ENCODE results near the gene DAND5. TPM values are rescaled to one million over a fixed set of nuclear protein-coding genes. Genes with fewer than 3 reads are reported as not detected.

Gene DAND5
- total RNA-seq, 1 experiment from 2014 or later, result 0.17 TPM

- DNase-seq (ENCODE audit: low spot score), result no peak
- Histone ChIP-seq H3K36me3 (ENCODE audit: insufficient read depth, low read length, poor library complexity, severe bottlenecking) (peaks cover 83% of the 10 kb centered on the region), H3K27me3 (replicated peaks; ENCODE audit: insufficient read depth, low read depth, low read length, poor library complexity) (no peaks in the 10 kb centered on the region), H3K4me3 (ENCODE audit: low read depth, low read length, poor library complexity, severe bottlenecking) (no peak overlapping the region), H3K4me1 (ENCODE audit: insufficient read depth, low read length, poor library complexity, severe bottlenecking) (peaks cover 33% of the 10 kb centered on the region), H3K27ac (ENCODE audit: low read depth, low read length, poor library complexity, severe bottlenecking) (peak overlapping the region; percentile 97), H3K9me3 (ENCODE audit: low read depth, low read length, poor library complexity, severe bottlenecking) (no peaks in the 10 kb centered on the region)
- ChIA-PET CTCF (no interaction called here), POLR2A (ENCODE audit: low non-redundant PET) (interaction anchor here (0.6 to 0.7 kb wide), 2 partner anchors 242 to 828 kb away, joined by 14 read pairs; no protein-coding TSS in a partner anchor)
- no TSS peak for BruUV-seq (replicated peaks)
- TF ChIP-seq CTCF (conservative IDR thresholded peaks at IDR 0.05; ENCODE audit: low read depth, low read length) (no peak), EZH2 (IDR thresholded peaks at IDR 0.05; ENCODE audit: borderline replicate concordance, low read depth, low read length, poor library complexity, severe bottlenecking) (no peak)
- intact Hi-C loops (cut with micrococcal nuclease; ENCODE audit: unreplicated experiment), result no loop called here
These were observed 25.2 kb upstream of the DAND5 start for GRCh38 chr19:12944104-12944674.

GRCh38 chr19:12945479-12946091, 23.8 kb upstream of the DAND5 start, which contains the start of gene RAD23A:
Gene RAD23A (plus strand): TSS chr19:12945862. CDS start chr19:12945949, 87 bp downstream.
- Histone ChIP-seq H3K27me3 (replicated peaks; ENCODE audit: insufficient read depth, low read depth, low read length, poor library complexity) (no peaks in the 10 kb centered on the region), H3K27ac (ENCODE audit: low read depth, low read length, poor library complexity, severe bottlenecking) (peak within 1 kb of the TSS; percentile 97), H3K4me1 (ENCODE audit: insufficient read depth, low read length, poor library complexity, severe bottlenecking) (peaks cover 21% of the 10 kb centered on the region), H3K4me3 (ENCODE audit: low read depth, low read length, poor library complexity, severe bottlenecking) (peak within 1 kb of the TSS; percentile 98), H3K36me3 (ENCODE audit: insufficient read depth, low read length, poor library complexity, severe bottlenecking) (peaks cover 83% of the 10 kb centered on the region), H3K9me3 (ENCODE audit: low read depth, low read length, poor library complexity, severe bottlenecking) (no peaks in the 10 kb centered on the region)
- peak; percentile 99 for DNase-seq (ENCODE audit: low spot score)
- ChIA-PET CTCF (interaction anchor here (1.0 kb wide), 1 partner anchor 20 kb away, joined by 3 read pairs; no protein-coding TSS in a partner anchor), POLR2A (ENCODE audit: low non-redundant PET) (no interaction called here)
- BruUV-seq (replicated peaks), result no TSS peak
- intact Hi-C loops (cut with micrococcal nuclease; ENCODE audit: unreplicated experiment), result no loop called here
- TF ChIP-seq CTCF (conservative IDR thresholded peaks at IDR 0.05; ENCODE audit: low read depth, low read length), result no peak
- TF ChIP-seq EZH2 (IDR thresholded peaks at IDR 0.05; ENCODE audit: borderline replicate concordance, low read depth, low read length, poor library complexity, severe bottlenecking), result no peak

- peak overlapping the region; percentile 97 for H3K27ac ChIP-seq (ENCODE audit: low read depth, low read length, poor library complexity, severe bottlenecking)
- H3K36me3 ChIP-seq (ENCODE audit: insufficient read depth, low read length, poor library complexity, severe bottlenecking), result peaks cover 83% of the 10 kb centered on the region
- ChIA-PET POLR2A (ENCODE audit: low non-redundant PET) (interaction anchor here (0.6 kb wide), 1 partner anchor 71 kb away, joined by 3 read pairs; no protein-coding TSS in a partner anchor), CTCF (interaction anchor here (1.0 kb wide), 1 partner anchor 19 kb away, joined by 3 read pairs; no protein-coding TSS in a partner anchor)
- H3K4me1 ChIP-seq (ENCODE audit: insufficient read depth, low read length, poor library complexity, severe bottlenecking), result peaks cover 15% of the 10 kb centered on the region
- H3K9me3 ChIP-seq (ENCODE audit: low read depth, low read length, poor library complexity, severe bottlenecking), result no peaks in the 10 kb centered on the region
- BruUV-seq (replicated peaks), result no TSS peak
- intact Hi-C loops (cut with micrococcal nuclease; ENCODE audit: unreplicated experiment), result no loop called here
- H3K27me3 ChIP-seq (replicated peaks; ENCODE audit: insufficient read depth, low read depth, low read length, poor library complexity), result no peaks in the 10 kb centered on the region
- peak overlapping the region; percentile 98 for H3K4me3 ChIP-seq (ENCODE audit: low read depth, low read length, poor library complexity, severe bottlenecking)
- TF ChIP-seq EZH2 (IDR thresholded peaks at IDR 0.05; ENCODE audit: borderline replicate concordance, low read depth, low read length, poor library complexity, severe bottlenecking), result no peak
- no peak for TF ChIP-seq CTCF (conservative IDR thresholded peaks at IDR 0.05; ENCODE audit: low read depth, low read length)
- DNase-seq (ENCODE audit: low spot score), result peak; percentile 80
These were observed 23.2 kb upstream of the DAND5 start for GRCh38 chr19:12946092-12946721.

All from A673 (cell line).